ENCODE results near the gene KIF16B. TPM values are rescaled to one million over a fixed set of nuclear protein-coding genes. Genes with fewer than 3 reads are reported as not detected.

The KIF16B gene, protein sequence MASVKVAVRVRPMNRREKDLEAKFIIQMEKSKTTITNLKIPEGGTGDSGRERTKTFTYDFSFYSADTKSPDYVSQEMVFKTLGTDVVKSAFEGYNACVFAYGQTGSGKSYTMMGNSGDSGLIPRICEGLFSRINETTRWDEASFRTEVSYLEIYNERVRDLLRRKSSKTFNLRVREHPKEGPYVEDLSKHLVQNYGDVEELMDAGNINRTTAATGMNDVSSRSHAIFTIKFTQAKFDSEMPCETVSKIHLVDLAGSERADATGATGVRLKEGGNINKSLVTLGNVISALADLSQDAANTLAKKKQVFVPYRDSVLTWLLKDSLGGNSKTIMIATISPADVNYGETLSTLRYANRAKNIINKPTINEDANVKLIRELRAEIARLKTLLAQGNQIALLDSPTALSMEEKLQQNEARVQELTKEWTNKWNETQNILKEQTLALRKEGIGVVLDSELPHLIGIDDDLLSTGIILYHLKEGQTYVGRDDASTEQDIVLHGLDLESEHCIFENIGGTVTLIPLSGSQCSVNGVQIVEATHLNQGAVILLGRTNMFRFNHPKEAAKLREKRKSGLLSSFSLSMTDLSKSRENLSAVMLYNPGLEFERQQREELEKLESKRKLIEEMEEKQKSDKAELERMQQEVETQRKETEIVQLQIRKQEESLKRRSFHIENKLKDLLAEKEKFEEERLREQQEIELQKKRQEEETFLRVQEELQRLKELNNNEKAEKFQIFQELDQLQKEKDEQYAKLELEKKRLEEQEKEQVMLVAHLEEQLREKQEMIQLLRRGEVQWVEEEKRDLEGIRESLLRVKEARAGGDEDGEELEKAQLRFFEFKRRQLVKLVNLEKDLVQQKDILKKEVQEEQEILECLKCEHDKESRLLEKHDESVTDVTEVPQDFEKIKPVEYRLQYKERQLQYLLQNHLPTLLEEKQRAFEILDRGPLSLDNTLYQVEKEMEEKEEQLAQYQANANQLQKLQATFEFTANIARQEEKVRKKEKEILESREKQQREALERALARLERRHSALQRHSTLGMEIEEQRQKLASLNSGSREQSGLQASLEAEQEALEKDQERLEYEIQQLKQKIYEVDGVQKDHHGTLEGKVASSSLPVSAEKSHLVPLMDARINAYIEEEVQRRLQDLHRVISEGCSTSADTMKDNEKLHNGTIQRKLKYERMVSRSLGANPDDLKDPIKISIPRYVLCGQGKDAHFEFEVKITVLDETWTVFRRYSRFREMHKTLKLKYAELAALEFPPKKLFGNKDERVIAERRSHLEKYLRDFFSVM (N-terminal part only)
- total RNA-seq (2021; fragmentation: NEBNext Ultra II Directional; extraction: Animal tissue kit (Norgen Biotek cat#: 25700)) (9.2 TPM in 2 replicates), polyA plus RNA-seq (2011; rRNA removed) (2.6 and 3.0 TPM in 2 replicates), polyA minus RNA-seq (2011; rRNA and poly(A)+ RNA removed) (7.3 and 9.8 TPM in 2 replicates)
- 4.2 TPM for polyA plus RNA-seq (2011; cell fraction: cytosol; rRNA removed)
- 5.1 TPM for polyA plus RNA-seq (2011; cell fraction: nucleus; rRNA removed)
- polyA plus RNA-seq (2012, experiment 1 of 2): 5.1 to 6.0 TPM (median 5.6 TPM) in 4 replicates
- 0.24 TPM for polyA plus RNA-seq (2012, experiment 2 of 2)
- 4.7 TPM for polyA plus RNA-seq (2013, experiment 1 of 2)
- 4.2 TPM for polyA plus RNA-seq (2013, experiment 2 of 2)
- polyA minus RNA-seq (2011; cell fraction: cytosol; rRNA and poly(A)+ RNA removed): 4.0 TPM
- polyA minus RNA-seq (2011; cell fraction: nucleus; rRNA and poly(A)+ RNA removed): 17.2 TPM
- long read RNA-seq, experiment 1, partial matches to known transcripts: 3 of 5 reads
- long read RNA-seq, experiment 1, other reads (novel, unspliced or antisense): 2 of 5 reads
- long read RNA-seq, experiment 2, partial matches to known transcripts: 0 of 1 reads
- long read RNA-seq, experiment 2, other reads (novel, unspliced or antisense): 1 of 1 reads

GRCh38 chr20:16573001-16573965, at the start of gene KIF16B:
Gene KIF16B (minus strand): TSS chr20:16573448. CDS start chr20:16573275, 173 bp downstream.
- H4K20me1 ChIP-seq (replicated peaks in 1 of 2; ENCODE audit: control insufficient read depth in 1 of 2, insufficient read depth in 2 of 2, low read length in 2 of 2): no peaks in the 10 kb centered on the region
- no peak within 1 kb of the TSS for H3K14ac ChIP-seq (ENCODE audit: insufficient read length)
- no peak within 1 kb of the TSS for H3K23ac ChIP-seq (ENCODE audit: insufficient read length)
- TF ChIP-seq PHF8 (conservative IDR thresholded peaks at IDR 0.05; ENCODE audit: low read depth, low read length) (0 out of 2 replicates have a peak, but pooled peaks have one; percentile 48), JUN (IDR thresholded peaks at IDR 0.05; ENCODE audit: low read depth, low read length) (no peak)

More at GRCh38 chr20:16573001-16573965, at the start of gene KIF16B:
- Histone ChIP-seq H2AK5ac (ENCODE audit: low read depth, low read length) (no peak within 1 kb of the TSS), H3K79me1 (ENCODE audit: low read depth, low read length) (no peaks in the 10 kb centered on the region; the same call in 1 of the 2 replicates), H3K4me3 (ENCODE audit: extremely low read depth in 1 of 4, insufficient read depth in 2 of 4, low read depth in 3 of 4, low read length in 4 of 4) (peak within 1 kb of the TSS; percentile 58 to 84 (median 66)), H3K27ac (ENCODE audit: low read depth, low read length) (no peak within 1 kb of the TSS), H3K36me3 (ENCODE audit: control insufficient read depth in 2 of 4, insufficient read depth in 4 of 4, low read length in 3 of 4) (no peaks in the 10 kb centered on the region; a peak in 1 of 8 replicates), H3K9ac (replicated peaks in 1 of 4; ENCODE audit: extremely low read depth in 1 of 4, low read depth in 3 of 4, low read length in 3 of 4) (peak within 1 kb of the TSS; percentile 23 to 68 (median 49); a peak in 5 of 7 replicates), H2BK12ac (ENCODE audit: low read depth, low read length) (no peak within 1 kb of the TSS), H3K9me3 (ENCODE audit: insufficient read depth in 2 of 2, low read depth in 1 of 2, low read length in 1 of 2) (no peaks in the 10 kb centered on the region), H4K91ac (replicated peaks; ENCODE audit: insufficient read length, low read length) (peak within 1 kb of the TSS; percentile 45), H3K23me2 (ENCODE audit: low read depth, low read length) (peaks cover 10% of the 10 kb centered on the region), H3K4ac (replicated peaks; ENCODE audit: insufficient read length, low read depth, low read length) (no peak within 1 kb of the TSS), H2AFZ (ENCODE audit: low read length) (peak within 1 kb of the TSS; percentile 86), H2BK5ac (ENCODE audit: low read depth, low read length) (0 out of 2 replicates have a peak within 1 kb of the TSS, but pooled peaks have one; percentile 20), H3K56ac (replicated peaks; ENCODE audit: insufficient read length, low read depth, low read length) (peak within 1 kb of the TSS; percentile 12), H3K4me2 (ENCODE audit: insufficient read depth in 1 of 2, low read depth in 2 of 2, low read length in 2 of 2) (peak within 1 kb of the TSS; percentile 75 to 83), H3K18ac (ENCODE audit: extremely low read depth, low read length) (no peak within 1 kb of the TSS; the same call in 1 of the 2 replicates), H3K4me1 (replicated peaks in 1 of 4; ENCODE audit: control insufficient read depth in 3 of 4, insufficient read depth in 4 of 4, low read length in 3 of 4) (peaks cover 0 to 7% (median 3%) of the 10 kb centered on the region in 4 experiments; a peak in 2 of 7 replicates), H2BK20ac (ENCODE audit: low read length) (no peak within 1 kb of the TSS), H3K27me3 (replicated peaks in 1 of 4; ENCODE audit: control insufficient read depth in 3 of 4, extremely low read depth in 1 of 4, insufficient read depth in 3 of 4, low read length in 3 of 4) (no peaks in the 10 kb centered on the region), H2BK120ac (replicated peaks; ENCODE audit: low read depth, low read length) (no peak within 1 kb of the TSS), H4K5ac (ENCODE audit: insufficient read length, low read depth, low read length) (no peak within 1 kb of the TSS), H2BK15ac (ENCODE audit: low read length) (0 out of 2 replicates have a peak within 1 kb of the TSS, but pooled peaks have one; percentile 61), H3K79me2 (ENCODE audit: control insufficient read depth in 1 of 2, insufficient read depth in 2 of 2, low read length in 2 of 2) (peaks cover 0 to 5% of the 10 kb centered on the region in 2 experiments; a peak in 2 of 4 replicates), H4K8ac (ENCODE audit: extremely low read depth, insufficient read depth, low read length) (no peak within 1 kb of the TSS; the same call in 1 of the 2 replicates)
- 24% methylated on average over 27 of the region's 65 CpGs; no CpG with 5 or more reads in 1 of the 2 experiments for WGBS, 2 experiments (ENCODE audit: extremely low coverage in 1 of 2, insufficient coverage in 1 of 2, insufficient read length in 1 of 2, insufficient replicate concordance in 2 of 2, low coverage in 1 of 2, low lambda C conversion rate in 2 of 2, missing lambda C conversion rate in 1 of 2)
- POLR2A ChIA-PET (ENCODE audit: partially characterized antibody): interaction anchor here (1.5 kb wide), 1 partner anchor 10 kb away, joined by 5 read pairs; no protein-coding TSS in a partner anchor
- CTCF ChIA-PET (ENCODE audit: partially characterized antibody): no interaction called here
- peak; percentile 65 to 99 for DNase-seq (ENCODE audit: low read depth in 1 of 2, low spot score in 2 of 2)
- no peak for FAIRE-seq

All from H1 (cell line).